OCI-LY1 (cell line): ENCODE measurements around the gene SUN2.

Experiments used
- H2AFZ ChIP-seq: fragments of 200-600 bp; sonication (generic), shearing (Covaris generic); 2 replicates; pipeline ENCODE4 v1.6.0; 2014; ENCODE audit warnings: antibody characterized with exemption, mild to moderate bottlenecking, low read length
- H3F3A ChIP-seq: fragments of 200-600 bp; sonication (generic), shearing (Covaris generic); 2 replicates; pipeline ENCODE4 v1.6.0; 2014; ENCODE audit warnings: mild to moderate bottlenecking, antibody characterized with exemption, low read length, moderate library complexity; ENCODE audit not compliant: insufficient read depth
- H3K27ac ChIP-seq: fragments of 200-600 bp; sonication (generic); 2 replicates; pipeline ENCODE4 v1.5.1; 2014; ENCODE audit warnings: low read length, mixed run types, mild to moderate bottlenecking, low read depth; ENCODE audit not compliant: poor library complexity, severe bottlenecking
- H3K27me3 ChIP-seq: fragments of 200-600 bp; sonication (generic); 2 replicates; pipeline ENCODE4 v1.6.0; 2014; ENCODE audit warnings: antibody characterized with exemption, mild to moderate bottlenecking, low read length, moderate library complexity; ENCODE audit not compliant: insufficient read depth
- H3K36me3 ChIP-seq: fragments of 200-600 bp; sonication (generic); 2 replicates; pipeline ENCODE4 v1.6.1; 2014; ENCODE audit warnings: mild to moderate bottlenecking, antibody characterized with exemption, low read length, moderate library complexity, mixed read lengths; ENCODE audit not compliant: insufficient read depth
- H3K4me1 ChIP-seq: fragments of 200-600 bp; sonication (generic); 2 replicates; pipeline ENCODE4 v1.5.1; 2014; ENCODE audit warnings: mild to moderate bottlenecking, low read length, moderate library complexity; ENCODE audit not compliant: insufficient read depth, severe bottlenecking
- H3K4me2 ChIP-seq: fragments of 200-600 bp; sonication (generic), shearing (Covaris generic); 2 replicates; pipeline ENCODE4 v1.6.1; 2014; ENCODE audit warnings: low read length
- H3K4me3 ChIP-seq: fragments of 200-600 bp; sonication (generic); 2 replicates; pipeline ENCODE4 v1.5.1; 2014; ENCODE audit warnings: low read length, low read depth, mild to moderate bottlenecking, mixed read lengths; ENCODE audit not compliant: poor library complexity, severe bottlenecking
- H3K79me2 ChIP-seq: fragments of 200-600 bp; shearing (Covaris generic); 2 replicates; pipeline ENCODE4 v1.6.1; 2016; ENCODE audit warnings: mixed run types, low read length, mixed read lengths; ENCODE audit not compliant: insufficient read depth
- H3K9ac ChIP-seq: fragments of 200-600 bp; sonication (generic), shearing (Covaris generic); 2 replicates; pipeline ENCODE4 v1.6.1; 2014; ENCODE audit warnings: mild to moderate bottlenecking, low read length, mixed read lengths
- H3K9me2 ChIP-seq: fragments of 200-600 bp; sonication (generic), shearing (Covaris generic); 2 replicates; pipeline ENCODE4 v1.6.1; 2014; ENCODE audit warnings: low read depth, mild to moderate bottlenecking, low read length, mixed read lengths
- H3K9me3 ChIP-seq: fragments of 200-600 bp; shearing (Covaris generic); 2 replicates; pipeline ENCODE4 v1.6.1; 2014; ENCODE audit warnings: low read length, mixed read lengths
- H4K20me1 ChIP-seq: fragments of 200-600 bp; sonication (generic), shearing (Covaris generic); 2 replicates; pipeline ENCODE4 v1.6.0; 2016; ENCODE audit warnings: mild to moderate bottlenecking, low read length; ENCODE audit not compliant: insufficient read depth
- EZH2 ChIP-seq: fragments of 200-600 bp; sonication (generic), shearing (Covaris generic); IDR thresholded peaks from 2 replicates; pipeline ENCODE4 v1.8.0; 2017; ENCODE audit warnings: borderline replicate concordance, mixed run types, mild to moderate bottlenecking, antibody characterized with exemption, low read length, moderate library complexity, mixed read lengths
- TF ChIP-seq, protein P1 (sequence below): fragments of 200-600 bp; sonication (generic), shearing (Covaris generic); IDR thresholded peaks from 2 replicates; pipeline ENCODE4 v1.5.1; 2017; ENCODE audit warnings: mild to moderate bottlenecking, antibody characterized with exemption, low read length, moderate library complexity, mixed read lengths

The SUN2 gene

DNA sequence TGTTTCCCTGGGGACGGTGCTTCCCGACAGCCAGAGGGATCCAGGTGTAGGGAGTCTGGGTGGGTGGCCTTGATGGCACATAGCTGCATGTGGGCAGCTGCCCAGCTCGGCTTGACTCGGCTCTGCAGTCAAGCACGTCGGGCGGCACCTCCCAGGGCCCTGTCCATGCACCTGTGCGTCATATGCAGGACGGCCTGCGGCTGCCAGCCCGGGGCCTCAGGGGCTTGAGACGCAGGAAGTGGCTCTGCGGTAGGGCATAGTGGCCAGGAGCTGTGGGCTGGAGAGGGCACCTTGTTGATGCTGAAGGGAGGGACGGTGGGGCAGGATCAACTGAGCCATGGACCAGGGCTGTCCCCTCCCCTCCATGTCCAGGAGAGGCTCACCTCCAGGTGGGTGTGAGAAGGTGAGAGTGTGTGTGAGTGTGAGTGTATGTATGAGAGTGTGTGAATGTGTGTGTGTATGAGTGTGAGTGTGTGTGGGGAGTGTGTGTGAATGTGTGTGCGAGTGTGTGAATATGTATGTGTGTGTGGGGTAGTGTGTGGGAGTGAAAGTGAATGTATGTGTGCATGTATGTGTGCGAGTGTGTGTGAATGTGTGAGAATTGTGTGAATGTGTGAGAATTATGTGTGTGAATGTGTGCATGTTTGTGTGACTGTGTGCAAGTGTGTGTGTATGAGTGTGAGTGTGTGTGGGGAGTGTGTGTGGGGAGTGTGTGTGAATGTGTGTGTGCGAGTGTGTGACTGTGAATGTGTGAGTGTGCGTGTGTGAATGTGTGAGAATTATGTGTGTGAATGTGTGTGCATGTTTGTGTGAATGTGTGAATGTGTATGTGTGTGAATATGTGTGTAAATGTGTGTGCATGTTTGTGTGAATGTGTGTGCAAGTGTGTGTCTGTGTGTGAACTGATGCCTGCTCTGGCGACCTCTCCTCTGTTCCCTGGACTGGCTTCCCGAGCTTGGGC lies 5.7 kb upstream of the SUN2 start:
- no peaks in the 10 kb centered on the region for H3K36me3 ChIP-seq
- H3K4me3 ChIP-seq = no peak overlapping the region
- H3F3A ChIP-seq = no peaks in the 10 kb centered on the region
- H2AFZ ChIP-seq = no peak overlapping the region
- no peaks in the 10 kb centered on the region for H4K20me1 ChIP-seq
- H3K27me3 ChIP-seq = peaks cover 12% of the 10 kb centered on the region
- H3K9ac ChIP-seq = no peak overlapping the region
- H3K4me2 ChIP-seq = no peak overlapping the region
- peaks cover 13% of the 10 kb centered on the region for H3K4me1 ChIP-seq
- no peaks in the 10 kb centered on the region for H3K9me2 ChIP-seq
- TF ChIP-seq, protein P1, sequence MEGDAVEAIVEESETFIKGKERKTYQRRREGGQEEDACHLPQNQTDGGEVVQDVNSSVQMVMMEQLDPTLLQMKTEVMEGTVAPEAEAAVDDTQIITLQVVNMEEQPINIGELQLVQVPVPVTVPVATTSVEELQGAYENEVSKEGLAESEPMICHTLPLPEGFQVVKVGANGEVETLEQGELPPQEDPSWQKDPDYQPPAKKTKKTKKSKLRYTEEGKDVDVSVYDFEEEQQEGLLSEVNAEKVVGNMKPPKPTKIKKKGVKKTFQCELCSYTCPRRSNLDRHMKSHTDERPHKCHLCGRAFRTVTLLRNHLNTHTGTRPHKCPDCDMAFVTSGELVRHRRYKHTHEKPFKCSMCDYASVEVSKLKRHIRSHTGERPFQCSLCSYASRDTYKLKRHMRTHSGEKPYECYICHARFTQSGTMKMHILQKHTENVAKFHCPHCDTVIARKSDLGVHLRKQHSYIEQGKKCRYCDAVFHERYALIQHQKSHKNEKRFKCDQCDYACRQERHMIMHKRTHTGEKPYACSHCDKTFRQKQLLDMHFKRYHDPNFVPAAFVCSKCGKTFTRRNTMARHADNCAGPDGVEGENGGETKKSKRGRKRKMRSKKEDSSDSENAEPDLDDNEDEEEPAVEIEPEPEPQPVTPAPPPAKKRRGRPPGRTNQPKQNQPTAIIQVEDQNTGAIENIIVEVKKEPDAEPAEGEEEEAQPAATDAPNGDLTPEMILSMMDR = no peak
- no peak for TF ChIP-seq EZH2
- H3K79me2 ChIP-seq = no peaks in the 10 kb centered on the region
- H3K27ac ChIP-seq = no peak overlapping the region
- no peaks in the 10 kb centered on the region for H3K9me3 ChIP-seq

DNA sequence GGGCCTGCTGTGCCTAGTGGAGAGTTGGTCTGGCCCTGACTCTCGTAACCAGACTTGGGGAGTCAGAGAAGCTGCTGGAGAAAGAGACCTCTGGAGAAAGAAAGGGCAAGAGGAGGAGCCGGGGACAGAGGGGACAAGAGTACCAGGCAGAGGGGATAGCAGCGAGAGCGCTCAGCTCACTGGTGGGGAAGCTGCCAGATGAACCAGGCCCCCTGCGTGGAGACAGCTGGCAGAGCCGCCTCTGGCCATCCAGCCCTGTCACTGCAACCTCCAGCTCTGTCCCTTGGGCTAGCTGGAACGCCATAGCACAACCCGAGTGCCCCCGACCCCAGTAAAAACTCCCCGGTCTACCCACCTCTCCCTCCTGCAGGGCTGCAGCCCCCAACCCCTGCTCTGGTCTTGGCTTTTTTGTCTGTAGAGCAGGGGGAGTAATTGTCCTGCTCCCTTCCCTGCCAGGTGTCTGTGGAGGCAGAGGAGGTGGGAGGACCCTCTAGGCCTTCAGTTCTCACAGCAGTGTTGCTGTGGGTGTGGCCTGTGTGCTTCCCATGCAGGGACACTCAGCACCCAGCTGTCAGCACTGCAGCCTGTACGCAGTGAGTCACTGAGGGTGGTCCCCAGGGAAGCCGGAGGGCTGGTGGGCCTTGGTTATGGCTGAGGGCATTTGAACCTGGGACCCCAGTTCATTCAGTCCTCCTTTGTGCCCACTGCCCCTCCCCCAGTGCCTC lies 4.8 kb upstream of the SUN2 start:
- Histone ChIP-seq H3K27me3 (peaks cover 12% of the 10 kb centered on the region), H3K9me3 (no peaks in the 10 kb centered on the region), H3K4me2 (no peak overlapping the region), H3K79me2 (no peaks in the 10 kb centered on the region), H3K4me1 (peaks cover 17% of the 10 kb centered on the region), H2AFZ (no peak overlapping the region), H3K9me2 (no peaks in the 10 kb centered on the region), H3K9ac (no peak overlapping the region), H3K36me3 (no peaks in the 10 kb centered on the region), H3K4me3 (no peak overlapping the region), H3F3A (no peaks in the 10 kb centered on the region), H4K20me1 (no peaks in the 10 kb centered on the region), H3K27ac (no peak overlapping the region)
- no peak for TF ChIP-seq EZH2
- TF ChIP-seq, protein P1 = no peak

DNA sequence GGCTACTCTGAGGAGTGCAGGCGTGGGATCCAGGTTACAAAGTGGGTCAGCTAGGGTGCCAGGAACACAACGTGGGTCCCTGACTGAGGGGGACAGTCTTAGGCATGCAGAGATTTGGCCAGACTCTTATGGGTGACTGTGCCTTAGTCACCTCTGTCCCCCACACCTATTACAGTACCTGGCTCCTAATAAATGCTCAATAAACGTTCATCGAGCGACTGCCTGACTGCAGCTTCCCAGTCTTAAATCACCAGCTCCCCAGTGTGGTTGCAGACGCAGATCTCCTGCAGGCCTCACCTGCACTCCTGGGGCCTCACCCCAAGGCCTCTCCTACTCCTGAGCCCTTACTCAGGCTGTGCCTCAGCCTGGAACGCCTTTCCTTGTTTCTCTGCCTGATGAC lies 3.2 kb upstream of the SUN2 start:
- no peaks in the 10 kb centered on the region for H4K20me1 ChIP-seq
- H2AFZ ChIP-seq = no peak overlapping the region
- peaks cover 12% of the 10 kb centered on the region for H3K27me3 ChIP-seq
- no peaks in the 10 kb centered on the region for H3K9me2 ChIP-seq
- H3K27ac ChIP-seq = no peak overlapping the region
- TF ChIP-seq, protein P1 = no peak
- TF ChIP-seq EZH2 = no peak
- peaks cover 24% of the 10 kb centered on the region for H3K4me1 ChIP-seq
- no peaks in the 10 kb centered on the region for H3K36me3 ChIP-seq
- no peak overlapping the region for H3K4me2 ChIP-seq
- no peaks in the 10 kb centered on the region for H3F3A ChIP-seq
- no peaks in the 10 kb centered on the region for H3K79me2 ChIP-seq
- H3K9ac ChIP-seq = no peak overlapping the region
- no peaks in the 10 kb centered on the region for H3K9me3 ChIP-seq
- H3K4me3 ChIP-seq = no peak overlapping the region
